NCI-H187 (cell line): Measurements from ENCODE around the gene OCIAD2.
"Not testable (repeated sequence)": the region's sequence is repeated elsewhere in the genome, so short reads cannot be mapped to it uniquely, and the experiment has no call there.

ENCODE experiments used
- DNase-seq, 2 experiments: peaks; one replicate each; lab custom pipeline; 2025; lab: John Stamatoyannopoulos, UW

The OCIAD2 gene, protein sequence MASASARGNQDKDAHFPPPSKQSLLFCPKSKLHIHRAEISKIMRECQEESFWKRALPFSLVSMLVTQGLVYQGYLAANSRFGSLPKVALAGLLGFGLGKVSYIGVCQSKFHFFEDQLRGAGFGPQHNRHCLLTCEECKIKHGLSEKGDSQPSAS

DNA sequence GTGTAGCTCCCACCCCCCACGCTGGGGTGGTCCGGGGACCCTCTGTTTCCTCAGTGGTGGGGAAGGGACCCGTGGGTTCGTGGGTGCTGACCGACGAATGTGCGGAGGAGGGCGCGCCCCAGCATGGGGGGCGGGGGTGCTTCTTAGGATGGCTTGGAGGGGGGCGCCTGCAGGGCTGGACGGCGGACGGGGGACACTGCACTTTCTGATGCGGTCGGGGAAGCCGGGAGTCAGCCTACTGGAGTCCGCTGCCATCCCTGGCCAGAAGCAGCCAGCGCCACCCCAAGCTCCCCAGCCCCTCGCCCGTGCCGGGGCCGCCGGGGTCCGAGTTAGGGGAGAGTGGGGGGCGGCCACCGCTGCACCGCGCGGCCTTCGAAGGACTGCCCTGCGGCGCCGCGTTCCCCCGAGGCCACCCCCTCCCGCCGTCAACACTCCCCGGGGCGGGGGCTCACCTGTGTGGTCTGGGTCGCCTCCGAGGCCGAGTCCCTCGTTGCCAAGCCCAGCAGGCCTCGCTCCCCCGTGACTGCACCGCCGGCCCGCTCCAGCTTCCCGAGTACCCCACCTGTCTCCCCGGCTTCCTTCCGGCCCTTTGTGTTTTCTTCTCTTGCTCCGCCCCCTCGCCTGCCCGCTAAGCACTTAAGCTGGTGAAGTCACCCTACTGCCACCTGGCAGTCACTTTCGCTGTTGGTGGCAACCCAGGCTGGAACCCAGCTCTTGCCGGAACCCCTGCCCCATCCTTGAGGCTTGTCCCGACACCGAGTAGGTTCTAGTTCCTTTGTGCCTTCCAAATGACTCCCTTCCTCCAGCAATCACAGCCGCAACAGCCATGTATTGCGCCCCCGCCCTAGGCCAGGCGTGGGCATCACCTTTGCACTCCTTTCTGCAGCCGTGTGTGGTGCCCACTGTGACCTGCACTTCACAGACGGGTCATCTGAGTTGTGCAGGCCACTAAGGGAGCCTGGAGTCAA lies at the start of gene OCIAD2:
Gene OCIAD2 (minus strand): TSS at position 569 of the 968 bp plus-strand sequence. CDS start 2,225 bp downstream, outside the sequence.
- DNase-seq: peak; percentile 64 to 91

DNA sequence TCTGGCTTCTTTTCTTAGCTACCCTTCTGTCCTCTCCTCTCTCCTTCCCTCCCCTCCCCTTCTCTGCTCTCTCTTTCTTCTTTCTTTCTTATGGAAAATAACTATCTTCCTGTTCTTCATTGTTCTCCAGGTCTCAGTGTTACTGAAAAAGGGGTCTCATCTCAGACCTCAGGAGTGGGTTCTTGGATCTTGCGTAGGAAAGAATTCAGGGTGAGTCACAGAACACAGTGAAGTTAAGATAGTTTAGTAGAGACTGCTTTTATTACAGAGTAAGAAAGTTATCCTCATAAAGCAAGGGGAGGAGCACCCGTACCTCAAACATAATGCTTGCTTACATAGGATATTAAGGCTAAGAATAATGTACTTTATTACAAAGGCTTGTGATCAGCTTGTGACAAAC lies 47.7 kb upstream of the OCIAD2 start:
- DNase-seq: no peak

DNA sequence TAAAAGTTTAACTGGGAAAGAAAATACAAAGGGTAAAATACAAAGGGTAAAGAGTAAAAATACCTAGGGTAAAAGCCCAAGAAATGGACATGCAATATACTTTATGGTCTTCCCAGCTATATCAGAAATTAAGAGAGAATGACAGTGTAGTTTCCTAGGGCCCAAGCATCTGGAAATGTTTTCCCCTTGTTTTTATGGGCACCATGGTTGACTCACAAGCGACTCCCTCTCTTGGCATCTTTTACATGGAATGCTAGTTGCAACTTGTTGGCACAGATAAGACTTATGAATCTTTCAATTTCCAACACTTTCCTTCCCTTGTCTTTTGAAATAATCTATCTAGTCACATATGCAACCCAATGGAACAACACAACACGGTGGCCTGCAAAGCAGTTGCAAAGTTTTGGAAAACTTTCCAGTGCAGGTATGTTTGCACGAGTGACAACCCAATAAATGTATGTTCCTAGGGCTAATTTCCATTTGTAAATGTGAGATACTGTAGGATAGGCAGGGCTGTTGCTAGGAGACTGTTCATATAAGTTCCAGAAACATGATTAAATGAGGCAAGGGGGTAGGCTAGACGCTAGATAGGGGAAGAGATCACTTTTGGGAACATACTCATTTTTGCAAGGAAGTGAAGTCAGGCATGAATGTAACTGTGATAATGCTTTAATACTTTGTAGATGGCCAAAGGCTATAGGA lies 43.1 kb upstream of the OCIAD2 start:
- DNase-seq: no peak

DNA sequence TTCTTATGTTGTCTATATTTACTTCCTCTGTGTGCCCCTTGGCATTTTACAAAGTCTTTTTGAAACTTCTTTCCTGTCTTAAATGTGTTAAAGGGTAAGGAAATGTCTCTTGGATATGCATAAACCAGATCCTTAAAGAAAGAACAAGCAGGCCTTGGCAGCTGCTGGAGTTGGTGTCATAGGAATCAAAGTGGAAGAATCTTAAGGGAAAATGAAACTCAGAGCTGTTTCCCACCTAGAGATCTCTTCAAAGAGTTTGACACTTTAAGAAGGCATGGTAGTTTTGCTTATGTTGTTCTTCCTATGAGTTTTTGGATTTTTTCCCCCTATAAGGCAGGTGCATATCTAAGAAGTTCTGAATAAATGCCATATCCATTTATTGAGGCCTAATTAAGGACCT lies 42.5 kb upstream of the OCIAD2 start:
- DNase-seq: no peak

DNA sequence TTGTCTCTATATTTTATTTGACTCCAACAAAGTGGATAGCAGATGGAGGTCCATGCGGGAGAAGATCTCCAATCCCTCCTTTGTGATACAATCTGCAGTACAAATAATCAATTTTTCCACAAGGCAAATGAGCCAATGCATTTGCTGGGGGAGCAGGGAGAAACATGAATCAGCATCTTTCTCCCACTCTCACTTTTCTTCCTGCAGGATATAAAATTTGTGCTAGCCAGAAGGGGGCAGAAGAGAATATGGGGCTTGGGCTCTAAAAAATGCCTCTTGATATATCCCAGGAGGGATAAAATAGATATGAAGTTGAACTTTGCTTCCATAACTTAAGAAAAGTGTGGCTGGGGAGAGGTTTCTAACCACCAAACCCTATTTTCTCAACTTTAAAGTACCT lies 41.2 kb upstream of the OCIAD2 start:
- no peak for DNase-seq

DNA sequence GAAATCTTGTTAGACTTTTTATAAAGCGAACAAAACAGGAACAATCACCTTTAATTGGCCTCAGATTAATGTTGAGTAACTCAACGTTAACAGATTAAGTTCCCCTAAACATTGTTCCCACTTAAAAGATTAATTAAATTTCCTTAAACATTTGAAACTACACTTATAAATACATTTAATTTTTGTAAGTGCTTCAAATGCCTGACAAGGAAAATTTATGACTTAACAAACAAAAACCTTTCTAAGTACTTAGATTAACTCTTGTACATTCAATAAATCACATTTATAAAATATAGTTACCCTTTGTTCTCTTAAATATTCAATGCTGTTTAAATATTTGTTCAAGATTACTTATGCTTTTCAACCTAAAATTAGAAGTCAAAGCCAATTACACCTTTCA lies 39.4 kb upstream of the OCIAD2 start:
- no peak for DNase-seq

DNA sequence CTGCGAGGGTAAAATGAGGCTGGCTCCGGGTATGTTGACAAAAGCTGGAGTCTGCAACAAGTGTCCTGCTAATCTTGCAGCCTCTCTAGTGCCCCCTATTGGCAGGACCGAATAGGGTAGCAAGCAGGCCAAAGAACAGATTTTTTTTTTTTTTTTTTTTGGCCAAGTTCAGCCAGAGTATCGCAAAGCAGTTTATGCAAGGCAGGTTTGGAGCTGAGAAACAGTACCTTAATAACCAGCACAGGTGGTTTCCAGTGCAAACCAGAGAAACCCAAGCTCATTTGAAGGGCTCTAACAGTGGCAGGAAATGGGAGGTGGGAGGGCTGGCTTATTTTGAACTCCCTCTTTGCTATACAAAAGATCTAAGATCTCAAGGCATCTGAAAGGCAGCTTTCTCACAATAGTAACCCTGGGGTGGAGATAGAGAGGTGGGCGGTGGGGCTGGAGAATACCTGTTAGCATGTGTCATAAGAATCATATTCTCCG lies 38.2 kb upstream of the OCIAD2 start:
- DNase-seq: no peak

DNA sequence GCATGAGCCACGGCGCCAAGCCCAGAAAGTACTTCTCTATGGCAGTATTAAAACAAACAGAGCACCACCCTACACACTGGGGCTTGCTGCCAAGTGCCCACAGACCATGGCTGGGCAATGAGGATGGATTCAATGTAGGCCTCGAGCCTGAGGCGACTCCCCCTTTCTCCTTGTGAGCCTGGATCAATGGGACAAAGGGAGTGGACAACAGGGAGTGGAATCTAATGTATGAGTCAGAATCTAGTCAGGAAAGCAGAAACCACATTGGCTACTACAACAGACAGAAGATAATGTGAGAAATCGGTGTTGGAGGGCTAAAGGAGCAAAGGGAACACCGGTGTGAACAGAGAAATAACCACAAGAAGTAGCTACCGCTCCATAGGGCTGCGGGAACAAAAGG lies 37.7 kb upstream of the OCIAD2 start:
- no peak for DNase-seq

DNA sequence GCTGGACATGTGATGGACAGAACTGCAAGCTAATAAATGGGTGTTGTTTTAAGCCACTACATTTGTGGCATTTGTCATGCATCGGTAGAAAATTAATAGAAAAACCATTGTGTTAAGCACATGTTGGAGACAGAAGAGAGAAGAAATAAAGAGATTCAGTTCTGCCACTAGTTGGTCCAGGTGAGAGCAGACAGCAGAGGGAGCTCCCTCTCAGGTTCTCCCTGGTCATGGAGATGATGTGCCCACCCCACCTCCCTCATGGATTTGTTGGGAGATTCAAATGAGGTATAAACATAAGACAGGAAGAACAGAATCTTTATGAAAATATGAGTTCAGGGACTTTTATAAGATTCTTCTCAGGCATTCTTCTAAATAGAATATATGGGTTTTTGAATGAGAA lies 36.8 kb upstream of the OCIAD2 start:
- DNase-seq: no peak

DNA sequence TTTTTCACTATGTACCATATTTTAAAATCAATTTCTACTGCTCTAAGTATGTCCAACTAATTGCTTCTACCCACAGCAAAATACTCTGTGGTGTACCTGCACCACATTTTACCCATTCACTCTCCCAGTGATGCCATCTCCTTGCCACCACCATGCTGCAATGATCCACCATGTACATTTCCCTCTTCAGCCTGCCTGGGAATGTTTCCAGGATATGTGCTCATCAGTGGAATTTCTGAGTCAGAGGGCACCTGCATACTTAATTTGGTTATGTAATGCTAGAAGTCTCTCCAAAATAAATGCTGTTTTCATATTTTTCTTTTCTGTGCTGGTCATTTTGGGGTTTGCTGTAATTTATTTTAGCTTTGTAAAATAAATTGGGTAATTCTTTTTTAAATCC lies 33.2 kb upstream of the OCIAD2 start:
- no peak for DNase-seq

DNA sequence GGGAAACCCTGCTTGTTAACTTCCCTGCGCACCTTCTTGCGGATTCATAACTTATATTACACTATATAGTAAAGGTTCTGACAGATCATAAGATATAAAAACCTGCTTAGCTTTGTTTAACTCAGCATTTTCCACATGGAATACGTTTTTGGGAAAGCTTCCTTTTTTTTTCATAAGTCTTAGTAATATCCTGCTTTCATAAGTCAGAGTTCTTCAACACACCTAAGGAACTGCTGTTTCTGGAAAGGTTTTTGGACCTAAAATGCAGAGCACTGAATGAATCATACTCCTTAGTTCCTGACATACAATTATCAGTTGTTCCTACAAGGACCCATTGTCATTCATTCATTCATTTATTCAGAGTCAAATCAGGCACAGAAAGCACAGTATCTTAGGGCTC lies 32.3 kb upstream of the OCIAD2 start:
- DNase-seq: no peak

DNA sequence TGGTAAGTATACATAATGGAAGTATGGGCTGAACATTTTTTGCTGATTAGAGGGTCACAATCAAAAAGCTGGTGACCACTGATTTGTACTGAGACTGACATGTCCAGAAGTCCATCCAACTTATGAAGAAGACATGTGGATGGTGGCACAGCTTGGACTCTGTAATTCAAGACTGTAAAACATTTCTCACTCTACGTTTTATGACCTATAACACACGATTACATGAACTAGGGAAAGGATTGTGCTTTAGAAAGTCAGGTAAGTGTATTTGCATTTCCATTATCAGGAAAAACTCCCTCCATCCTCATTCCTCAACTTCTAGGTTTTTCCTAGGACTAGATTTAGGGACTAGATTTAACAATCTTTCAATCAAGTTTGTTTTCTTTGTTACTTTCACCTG lies 30.5 kb upstream of the OCIAD2 start:
- DNase-seq: no peak

DNA sequence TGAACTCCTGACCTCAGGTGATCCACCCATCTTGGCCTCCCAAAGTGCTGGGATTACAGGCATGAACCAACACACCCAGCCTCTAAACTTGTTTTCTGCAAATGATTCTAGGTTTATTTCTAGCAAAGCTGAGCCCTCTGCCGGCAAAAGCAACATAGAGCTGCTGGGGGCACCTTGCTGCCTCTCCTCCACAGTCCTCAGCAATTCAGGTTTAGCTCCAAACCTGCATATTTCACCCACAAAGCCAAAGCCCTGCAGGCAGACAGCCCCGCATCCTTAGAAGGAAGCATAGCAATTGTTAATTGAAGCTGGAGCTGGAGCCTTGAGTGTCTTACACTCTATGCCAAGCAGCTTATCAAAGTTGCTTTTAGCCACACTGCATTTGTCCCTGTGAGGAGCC lies 24.9 kb upstream of the OCIAD2 start:
- DNase-seq: no peak

DNA sequence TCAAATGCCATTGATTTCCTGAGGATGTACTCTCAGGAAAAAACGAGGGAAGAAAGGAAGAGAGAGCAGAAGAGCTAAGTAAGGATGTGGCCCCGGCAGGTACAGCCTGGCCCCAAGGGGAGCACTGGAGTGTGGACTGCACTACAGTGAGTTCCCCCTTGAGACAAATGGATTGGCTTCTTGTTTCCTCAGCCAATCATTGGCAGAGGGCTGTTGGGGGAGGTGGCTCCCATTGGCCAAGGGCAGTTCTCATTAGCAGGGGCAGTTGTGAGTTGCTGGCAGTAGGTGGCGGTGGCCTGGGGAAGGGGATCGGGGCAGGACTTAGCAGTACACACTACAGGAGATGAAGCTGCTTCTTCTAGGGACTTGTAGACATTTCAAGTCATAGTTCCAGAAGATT lies 24.1 kb upstream of the OCIAD2 start:
- DNase-seq: no peak

DNA sequence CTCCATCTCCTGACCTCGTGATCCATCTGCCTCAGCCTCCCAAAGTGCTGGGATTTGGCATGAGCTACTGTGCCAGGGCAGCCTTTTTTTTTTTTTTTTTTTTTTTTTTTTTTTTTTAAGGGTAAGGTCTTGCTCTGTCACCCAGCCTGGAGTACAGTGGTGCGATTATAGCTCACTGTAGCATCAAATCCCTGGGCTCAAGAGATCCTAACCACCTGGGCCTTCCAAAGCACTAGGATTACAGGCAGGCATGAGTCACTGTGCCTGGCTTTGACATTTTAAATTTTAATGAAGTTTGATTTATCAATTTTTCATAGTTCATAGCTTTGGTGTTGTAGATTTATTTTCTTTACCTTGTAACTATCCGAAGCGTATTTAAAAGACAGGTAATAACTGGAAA lies 17.8 kb upstream of the OCIAD2 start:
- no peak for DNase-seq

DNA sequence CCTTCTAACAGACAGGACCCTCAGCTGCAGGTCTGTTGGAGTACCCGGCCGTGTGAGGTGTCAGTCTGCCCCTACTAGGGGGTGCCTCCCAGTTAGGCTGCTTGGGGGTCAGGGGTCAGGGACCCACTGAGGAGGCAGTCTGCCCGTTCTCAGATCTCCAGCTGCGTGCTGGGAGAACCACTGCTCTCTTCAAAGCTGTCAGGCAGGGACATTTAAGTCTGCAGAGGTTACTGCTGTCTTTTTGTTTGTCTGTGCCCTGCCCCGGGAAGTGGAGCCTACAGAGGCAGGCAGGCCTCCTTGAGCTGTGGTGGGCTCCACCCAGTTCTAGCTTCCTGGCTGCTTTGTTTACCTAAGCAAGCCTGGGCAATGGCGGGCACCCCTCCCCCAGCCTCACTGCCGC lies 16.5 kb upstream of the OCIAD2 start:
- not testable (repeated sequence) for DNase-seq

DNA sequence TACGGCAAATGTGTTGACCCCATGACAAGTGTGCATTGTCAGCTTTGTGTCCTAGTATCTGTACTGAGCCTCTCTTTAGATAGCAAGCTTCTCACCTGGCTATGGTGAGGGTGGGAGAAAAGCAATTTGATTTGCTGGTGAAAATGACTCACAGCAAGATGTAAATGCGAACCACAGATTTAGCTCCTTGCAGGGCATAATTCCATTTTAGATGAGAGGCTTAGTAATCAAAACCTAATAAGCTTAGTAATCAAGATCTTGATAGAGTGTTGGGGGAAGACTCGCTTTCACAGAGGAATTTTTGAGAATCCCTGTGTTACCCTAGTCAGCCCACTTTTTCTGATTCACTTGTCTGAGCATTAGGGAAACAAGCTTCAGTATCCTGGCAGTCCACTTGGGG lies 7.7 kb upstream of the OCIAD2 start:
- no peak for DNase-seq

DNA sequence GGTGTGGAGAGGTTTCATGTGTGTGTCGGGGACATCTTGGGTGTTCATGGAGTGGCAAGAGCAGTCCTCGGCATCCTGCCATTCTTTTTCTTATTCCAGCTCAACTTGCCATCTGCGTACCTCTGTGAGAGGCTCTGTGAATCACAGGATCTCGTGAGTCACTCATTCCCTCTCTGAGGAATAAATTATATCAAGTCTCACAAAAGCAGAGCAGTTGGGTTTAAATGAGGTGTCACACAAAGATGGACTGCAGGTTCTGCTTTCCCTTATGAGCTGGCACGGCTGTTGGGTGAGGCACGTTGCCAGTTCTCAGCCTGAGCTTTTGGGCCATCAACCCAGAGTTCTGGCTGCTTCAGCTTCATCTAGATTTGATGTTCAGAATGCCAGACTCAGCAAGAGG lies 6.8 kb upstream of the OCIAD2 start:
- DNase-seq: no peak

DNA sequence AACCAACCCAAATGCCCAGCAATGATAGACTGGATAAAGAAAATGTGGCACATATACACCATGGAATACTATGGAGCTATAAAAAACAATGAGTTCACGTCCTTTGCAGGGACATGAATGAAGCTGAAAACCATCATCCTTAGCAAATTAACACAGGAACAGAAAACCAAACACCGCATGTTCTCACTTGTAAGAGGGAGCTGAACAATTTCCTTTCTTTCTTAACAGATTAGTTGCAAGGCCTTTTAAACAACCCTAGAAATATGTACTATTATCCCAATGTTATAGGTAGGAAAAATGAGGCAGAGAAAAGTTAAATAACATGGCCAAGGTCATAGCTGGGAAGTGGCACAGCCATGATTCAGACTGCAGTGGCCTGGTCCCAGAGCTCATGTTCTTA lies 5.8 kb upstream of the OCIAD2 start:
- no peak for DNase-seq

DNA sequence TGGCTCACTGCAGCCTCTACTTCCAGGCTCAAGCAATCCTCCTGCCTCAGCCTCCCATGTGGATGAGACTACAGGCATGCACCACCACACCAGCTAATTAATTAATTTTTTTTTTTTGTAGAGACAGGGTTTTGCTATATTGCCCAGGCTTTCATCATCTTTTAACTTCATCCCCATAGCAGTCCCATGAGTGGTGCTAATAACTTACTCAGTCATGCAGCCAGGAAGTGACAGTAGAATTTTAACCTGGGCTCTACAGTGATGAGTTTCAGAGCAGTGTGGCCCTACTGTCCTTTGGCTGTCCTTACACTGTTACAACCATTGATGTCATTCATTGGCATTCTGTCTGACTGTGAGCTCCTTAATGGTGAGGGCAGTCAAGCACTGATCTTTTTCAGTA lies 3.9 kb upstream of the OCIAD2 start:
- no peak for DNase-seq

DNA sequence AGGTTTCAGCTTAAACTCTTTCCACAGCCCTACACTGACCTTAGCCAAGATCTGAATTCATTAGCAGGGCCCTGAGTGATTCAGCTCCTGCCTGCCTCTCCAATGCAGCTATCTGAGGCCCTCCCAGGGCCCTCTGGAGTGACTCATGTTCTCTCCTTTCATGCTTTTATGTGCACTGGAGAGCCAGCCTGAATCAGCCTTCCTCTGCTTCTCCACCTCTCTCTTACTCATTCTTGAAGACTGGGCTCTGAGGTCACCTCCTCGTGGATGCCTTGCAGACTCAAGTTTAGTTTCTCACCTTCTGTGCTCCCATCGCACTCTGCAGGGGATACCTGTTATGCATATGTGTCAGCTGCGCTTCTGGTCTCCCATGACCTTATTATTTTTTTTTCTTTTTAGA lies 3.1 kb upstream of the OCIAD2 start:
- DNase-seq: no peak

DNA sequence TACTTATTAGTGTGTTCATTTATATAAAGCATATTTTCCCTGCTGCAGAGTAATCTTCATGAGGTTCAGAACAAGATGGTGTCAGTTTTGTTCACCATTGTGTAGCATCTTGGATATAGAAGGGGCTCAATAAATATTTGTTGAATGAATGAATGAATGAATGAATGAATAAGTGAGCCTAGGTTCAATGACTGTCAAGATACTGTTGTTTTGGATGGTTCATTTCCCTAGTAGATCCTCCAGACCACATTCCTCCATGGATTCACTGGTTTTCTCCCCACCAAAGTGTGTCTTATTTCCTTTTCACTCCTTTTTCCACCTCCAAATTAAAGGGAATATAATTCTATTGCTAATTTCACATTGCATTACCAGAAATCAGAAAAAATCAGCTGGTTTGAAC lies 2.1 kb upstream of the OCIAD2 start:
- no peak for DNase-seq
